Ishikawa (cell line): Measurements from ENCODE around the gene ADD2.

Source experiments
- EP300 ChIP-seq: IDR thresholded peaks from 2 replicates; pipeline ENCODE4 v1.6.1; 2012; ENCODE audit warnings: borderline replicate concordance
- MAX ChIP-seq: IDR thresholded peaks from 2 replicates; pipeline ENCODE4 v1.6.1; 2012
- RAD21 ChIP-seq: IDR thresholded peaks from 2 replicates; pipeline ENCODE4 v1.6.1; 2012; ENCODE audit warnings: low read depth

- TF ChIP-seq EP300 (no peak), RAD21 (no peak), MAX (no peak)
Observed at GRCh38 chr2:70702711-70703395, 65.1 kb downstream of the ADD2 start.
